ENCODE measurements around the gene SLC26A8. TPM values are rescaled to one million over a fixed set of nuclear protein-coding genes. Genes with fewer than 3 reads are reported as not detected.

The SLC26A8 gene
- total RNA-seq, 1 donor from 2014 or later, result not detected

GRCh38 chr6:36025932-36026327 is 1.5 kb upstream of the SLC26A8 start:
- Histone ChIP-seq H3K27ac (replicated peaks) (no peak overlapping the region), H3K4me3 (no peak overlapping the region), H3K4me1 (peaks cover 32% of the 10 kb centered on the region), H3K27me3 (ENCODE audit: low read depth) (peaks cover 32% of the 10 kb centered on the region), H3K36me3 (no peaks in the 10 kb centered on the region), H3K9me3 (replicated peaks) (no peaks in the 10 kb centered on the region)
- intact Hi-C loops (cut with micrococcal nuclease), result loop anchor here (2.0 kb wide), 1 partner anchor 67 kb away; no protein-coding TSS in a partner anchor
- no peak for TF ChIP-seq CTCF (IDR thresholded peaks at IDR 0.05; ENCODE audit: borderline replicate concordance)
- no peak for DNase-seq

GRCh38 chr6:36025260-36025931 is 955 bp upstream of the SLC26A8 start:
- Histone ChIP-seq H3K27ac (replicated peaks) (no peak overlapping the region), H3K27me3 (ENCODE audit: low read depth) (peaks cover 32% of the 10 kb centered on the region), H3K4me3 (no peak overlapping the region), H3K9me3 (replicated peaks) (no peaks in the 10 kb centered on the region), H3K36me3 (no peaks in the 10 kb centered on the region), H3K4me1 (peaks cover 28% of the 10 kb centered on the region)
- DNase-seq, result no peak
- intact Hi-C loops (cut with micrococcal nuclease), result no loop called here
- no peak for TF ChIP-seq CTCF (IDR thresholded peaks at IDR 0.05; ENCODE audit: borderline replicate concordance)

GRCh38 chr6:36020154-36020553 is 4.3 kb downstream of the SLC26A8 start:
- Histone ChIP-seq H3K27ac (replicated peaks) (no peak overlapping the region), H3K9me3 (replicated peaks) (no peaks in the 10 kb centered on the region), H3K4me3 (no peak overlapping the region), H3K36me3 (no peaks in the 10 kb centered on the region), H3K4me1 (peaks cover 4% of the 10 kb centered on the region), H3K27me3 (ENCODE audit: low read depth) (peaks cover 38% of the 10 kb centered on the region)
- intact Hi-C loops (cut with micrococcal nuclease), result no loop called here
- DNase-seq, result no peak
- no peak for TF ChIP-seq CTCF (IDR thresholded peaks at IDR 0.05; ENCODE audit: borderline replicate concordance)

GRCh38 chr6:36019167-36019566 is 5.3 kb downstream of the SLC26A8 start:
- Histone ChIP-seq H3K4me3 (no peak overlapping the region), H3K4me1 (peaks cover under 1% of the 10 kb centered on the region), H3K36me3 (no peaks in the 10 kb centered on the region), H3K9me3 (replicated peaks) (no peaks in the 10 kb centered on the region), H3K27ac (replicated peaks) (no peak overlapping the region), H3K27me3 (ENCODE audit: low read depth) (peaks cover 35% of the 10 kb centered on the region)
- DNase-seq, result no peak
- intact Hi-C loops (cut with micrococcal nuclease), result no loop called here
- TF ChIP-seq CTCF (IDR thresholded peaks at IDR 0.05; ENCODE audit: borderline replicate concordance), result no peak

GRCh38 chr6:36018339-36018738 is 6.1 kb downstream of the SLC26A8 start:
- H3K4me3 ChIP-seq, result no peak overlapping the region
- no peaks in the 10 kb centered on the region for H3K36me3 ChIP-seq
- DNase-seq, result no peak
- peaks cover 26% of the 10 kb centered on the region for H3K27me3 ChIP-seq (ENCODE audit: low read depth)
- no peaks in the 10 kb centered on the region for H3K9me3 ChIP-seq (replicated peaks)
- TF ChIP-seq CTCF (IDR thresholded peaks at IDR 0.05; ENCODE audit: borderline replicate concordance), result no peak
- intact Hi-C loops (cut with micrococcal nuclease), result no loop called here
- no peak overlapping the region for H3K27ac ChIP-seq (replicated peaks)
- H3K4me1 ChIP-seq, result no peaks in the 10 kb centered on the region
